Bronchial epithelial cell (primary cell): ENCODE data around the gene MCM9. TPM values are rescaled to one million over a fixed set of nuclear protein-coding genes. Genes with fewer than 3 reads are reported as not detected.
A peak's percentile ranks its signal among the peaks of the same experiment; 100 is the strongest.

Source experiments
- DNase-seq: peaks from one replicate; pipeline ENCODE4 v3.0.0-alpha.2; 2010; ENCODE audit warnings: low read depth
- FAIRE-seq: peaks from 2 replicates; lab custom pipeline; 2011; peaks lifted over from hg19 to GRCh38; lab: Jason Lieb, UNC
- H3K27me3 ChIP-seq: 2 replicates; pipeline ENCODE4 v1.5.1; 2011; ENCODE audit warnings: low read length; ENCODE audit not compliant: control insufficient read depth, insufficient read depth
- H3K36me3 ChIP-seq: 2 replicates; pipeline ENCODE4 v1.5.1; 2011; ENCODE audit warnings: low read length; ENCODE audit not compliant: control insufficient read depth, insufficient read depth
- H3K4me3 ChIP-seq: 2 replicates; pipeline ENCODE4 v1.5.1; 2011; ENCODE audit warnings: mild to moderate bottlenecking, low read depth, low read length, control low read depth
- CTCF ChIP-seq: IDR thresholded peaks from 2 replicates; pipeline ENCODE4 v1.5.1; 2011; ENCODE audit warnings: mild to moderate bottlenecking, moderate library complexity, low read length, control low read depth, inconsistent platforms; ENCODE audit not compliant: insufficient read depth, severe bottlenecking
- total RNA-seq: library from RNA; depleted of rRNA; stranded (reverse); fragments of >200 nt; gene quantifications from 2 replicates; pipeline ENCODE4 v1.2.1, GENCODE V29; 2014

MCM9 gene
- total RNA-seq, 1 donor from 2014 or later, result 9.7 TPM

GRCh38 chr6:118974790-118975189 lies 39.8 kb upstream of the MCM9 start:
- TF ChIP-seq CTCF, result no peak
- DNase-seq, result no peak
- Histone ChIP-seq H3K27me3 (no peaks in the 10 kb centered on the region), H3K4me3 (no peak overlapping the region), H3K36me3 (no peaks in the 10 kb centered on the region)
- no peak for FAIRE-seq

- Histone ChIP-seq H3K27me3 (no peaks in the 10 kb centered on the region), H3K36me3 (no peaks in the 10 kb centered on the region), H3K4me3 (no peak overlapping the region)
- no peak for TF ChIP-seq CTCF
- no peak for FAIRE-seq
- DNase-seq, result no peak
These were observed 36.7 kb upstream of the MCM9 start for GRCh38 chr6:118971682-118972081.

- FAIRE-seq (no peak), DNase-seq (no peak)
- H3K27me3 ChIP-seq, result no peaks in the 10 kb centered on the region
- H3K36me3 ChIP-seq, result no peaks in the 10 kb centered on the region
- no peak overlapping the region for H3K4me3 ChIP-seq
- no peak for TF ChIP-seq CTCF
These were observed 35.9 kb upstream of the MCM9 start for GRCh38 chr6:118970866-118971265.

- H3K27me3 ChIP-seq, result no peaks in the 10 kb centered on the region
- FAIRE-seq (no peak), DNase-seq (peak; percentile 37)
- TF ChIP-seq CTCF, result peak; percentile 2
- H3K4me3 ChIP-seq, result no peak overlapping the region
- H3K36me3 ChIP-seq, result no peaks in the 10 kb centered on the region
These were observed 33.5 kb upstream of the MCM9 start for GRCh38 chr6:118968416-118968815.

- H3K36me3 ChIP-seq, result no peaks in the 10 kb centered on the region
- FAIRE-seq (no peak), DNase-seq (no peak)
- no peaks in the 10 kb centered on the region for H3K27me3 ChIP-seq
- TF ChIP-seq CTCF, result no peak
- no peak overlapping the region for H3K4me3 ChIP-seq
These were observed 32.3 kb upstream of the MCM9 start for GRCh38 chr6:118967239-118967638.

GRCh38 chr6:118965843-118966370 lies 30.9 kb upstream of the MCM9 start:
- no peak for TF ChIP-seq CTCF
- no peak for DNase-seq
- Histone ChIP-seq H3K4me3 (no peak overlapping the region), H3K36me3 (no peaks in the 10 kb centered on the region), H3K27me3 (no peaks in the 10 kb centered on the region)
- no peak for FAIRE-seq
